A549 treated with RU486 at 1 μM for 4 hours (cell line): Measurements from ENCODE around the gene CR2. TPM values are rescaled to one million over a fixed set of nuclear protein-coding genes. Genes with fewer than 3 reads are reported as not detected.

Experiments used
- total RNA-seq: library from RNA; stranded (reverse); fragments of 200-300 nt; extraction: Qiagen RNA extraction; gene quantifications from 5 replicates; pipeline ENCODE4 v1.2.3, GENCODE V29; 2022; ENCODE audit warnings: low read depth

CR2 gene
- total RNA-seq, result not detected in 5 replicates

DNA sequence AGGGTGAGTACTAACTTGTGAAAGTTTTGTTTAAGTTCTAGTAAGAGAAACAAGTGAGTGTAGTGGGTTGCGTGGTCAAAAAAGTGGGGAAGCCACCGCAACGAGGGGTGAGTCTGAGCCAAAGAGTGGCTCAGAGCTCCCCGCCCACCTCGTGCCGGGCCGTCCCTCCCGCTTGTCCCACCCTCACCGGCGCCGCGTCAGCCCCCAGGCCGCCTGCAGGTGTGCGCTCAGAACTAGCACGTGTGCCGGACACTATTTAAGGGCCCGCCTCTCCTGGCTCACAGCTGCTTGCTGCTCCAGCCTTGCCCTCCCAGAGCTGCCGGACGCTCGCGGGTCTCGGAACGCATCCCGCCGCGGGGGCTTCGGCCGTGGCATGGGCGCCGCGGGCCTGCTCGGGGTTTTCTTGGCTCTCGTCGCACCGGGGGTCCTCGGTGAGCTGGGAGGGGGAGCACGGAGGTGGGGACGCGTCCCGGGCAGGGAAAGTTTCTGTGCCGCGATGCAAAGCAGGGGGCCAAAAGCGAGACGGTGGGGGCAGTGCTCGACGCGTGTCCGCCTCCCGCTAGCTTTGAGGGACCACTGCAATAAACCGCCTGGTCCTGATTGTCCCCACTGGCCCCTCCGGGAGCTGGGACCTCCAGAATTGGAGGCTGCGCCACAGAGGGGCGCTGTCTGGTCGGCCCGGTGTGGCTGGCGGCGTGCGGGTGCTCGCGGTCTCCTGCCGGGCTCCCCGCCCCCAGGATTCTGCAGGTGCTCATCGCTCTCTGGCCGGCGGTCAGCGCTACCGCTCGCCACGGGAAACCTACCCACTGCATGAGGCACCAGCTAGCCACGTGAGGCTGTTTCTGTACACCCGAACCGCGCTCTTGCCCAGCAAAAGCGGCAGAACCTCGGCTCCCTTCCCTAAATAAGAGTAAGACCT is at the start of gene CR2:
CR2 (plus strand) TSS at position 283 of the 919 bp plus-strand sequence; CDS start at position 374, 91 bp downstream.

DNA sequence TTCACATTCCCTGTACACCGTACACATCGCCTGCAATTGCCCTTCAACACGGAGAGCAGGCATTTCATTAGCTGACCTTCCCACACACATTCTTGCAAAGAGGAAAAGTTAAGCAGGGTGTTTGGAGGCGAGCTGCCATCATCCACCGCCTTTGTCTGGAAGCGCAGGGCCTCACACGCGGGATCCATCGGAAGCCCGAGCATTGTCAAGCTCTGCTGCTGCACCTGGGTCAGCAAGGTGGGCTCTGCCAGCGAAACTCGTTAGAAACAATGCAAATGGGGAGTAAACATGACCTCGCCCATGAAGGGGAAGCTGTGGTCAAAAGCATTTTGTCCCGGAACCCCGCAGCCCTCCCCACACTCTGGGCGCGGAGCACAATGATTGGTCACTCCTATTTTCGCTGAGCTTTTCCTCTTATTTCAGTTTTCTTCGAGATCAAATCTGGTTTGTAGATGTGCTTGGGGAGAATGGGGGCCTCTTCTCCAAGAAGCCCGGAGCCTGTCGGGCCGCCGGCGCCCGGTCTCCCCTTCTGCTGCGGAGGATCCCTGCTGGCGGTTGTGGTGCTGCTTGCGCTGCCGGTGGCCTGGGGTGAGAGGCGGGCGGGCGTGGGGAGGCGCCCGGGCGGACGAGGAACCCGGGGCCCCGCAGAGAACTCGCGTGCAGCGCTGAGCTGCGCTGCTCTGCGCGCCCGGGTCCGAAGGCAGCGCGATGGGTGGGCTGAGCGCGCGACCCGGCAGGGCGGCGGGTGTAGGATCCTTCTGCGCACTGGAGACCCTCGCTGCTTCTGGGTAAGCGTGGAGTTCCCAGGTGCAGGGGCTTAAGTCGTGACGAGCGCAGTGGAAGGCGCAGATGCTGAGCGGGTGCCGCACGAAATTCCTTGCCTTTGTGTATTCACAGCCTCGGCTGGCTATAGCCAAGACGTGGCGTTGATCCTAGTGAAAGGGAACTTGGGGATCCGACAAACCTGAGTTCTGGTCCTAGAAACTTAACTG is 42.0 kb downstream of the CR2 start, which contains the start of gene CR1:
CR1 (plus strand) TSS at position 357 of the 992 bp plus-strand sequence; CDS start at position 468, 111 bp downstream.

Other genes starting within 250 kb of the CR2 start
- 106 to 129 TPM (median 115 TPM) in 5 replicates for gene CD55, start 132.7 kb upstream of the CR2 start, total RNA-seq
- gene CR1, start 41.8 kb downstream of the CR2 start, total RNA-seq, result not detected in 5 replicates
- gene CR1L, start 190.8 kb downstream of the CR2 start, total RNA-seq, result 0.74 TPM in 1 of 5 replicates, not detected in the others